HEK293 (cell line): ENCODE measurements around the gene TSKU.

Source experiments
- CTCF ChIA-PET: fragments of 350-600 bp; formaldehyde crosslinking; extraction: SDS; loops from one replicate; lab custom pipeline; 2021; ENCODE audit warnings: antibody characterized with exemption; lab: Yijun Ruan, JAX
- POLR2A ChIA-PET: fragments of 300-600 bp; formaldehyde crosslinking; extraction: SDS; loops from one replicate; lab custom pipeline; 2020; ENCODE audit warnings: antibody characterized with exemption, inconsistent platforms; lab: Yijun Ruan, JAX
- H3K27ac ChIP-seq: fragments of 200-500 bp; sonication (Bioruptor generic); 2 replicates; pipeline ENCODE4 v1.5.1; 2014; ENCODE audit warnings: low read depth, low read length, control low read depth, inconsistent platforms; ENCODE audit errors: extremely low read depth
- H3K36me3 ChIP-seq, 2 experiments: fragments of 200-500 bp in 1 of 2; sonication (Bioruptor generic) in 1 of 2; 1 replicate in 1 of 2; 2 replicates in 1 of 2; pipeline ENCODE4 v1.5.1; 2014 to 2017; ENCODE audit warnings: inconsistent platforms in 2 of 2, low read length in 2 of 2; ENCODE audit not compliant: control insufficient read depth in 2 of 2, insufficient read depth in 1 of 2
- H3K4me1 ChIP-seq: fragments of 200-500 bp; sonication (Bioruptor generic); 2 replicates; pipeline ENCODE4 v1.5.1; 2014; ENCODE audit warnings: mild to moderate bottlenecking, low read length, inconsistent platforms; ENCODE audit not compliant: control insufficient read depth, insufficient read depth
- H3K4me3 ChIP-seq: 2 replicates; pipeline ENCODE4 v1.5.1; 2011; ENCODE audit warnings: low read depth, mild to moderate bottlenecking, control low read depth, low read length, moderate library complexity
- H3K9me3 ChIP-seq: fragments of 200-500 bp; sonication (Bioruptor generic); 2 replicates; pipeline ENCODE4 v1.5.1; 2014; ENCODE audit warnings: low read depth, low read length, inconsistent platforms; ENCODE audit not compliant: control insufficient read depth, insufficient read depth
- EGR2 ChIP-seq: fragments of 450-650 bp; formaldehyde crosslinking; IDR thresholded peaks from 2 replicates; pipeline ENCODE4 v1.5.1; 2016; ENCODE audit warnings: low read depth, missing biosample characterization, missing genetic modification characterization
- GLIS1 ChIP-seq: fragments of 450-650 bp; formaldehyde crosslinking; IDR thresholded peaks from 2 replicates; pipeline ENCODE4 v1.5.1; 2016; ENCODE audit warnings: missing biosample characterization, missing genetic modification characterization
- HOXD13 ChIP-seq: sonication (generic); formaldehyde crosslinking; IDR thresholded peaks from 2 replicates; pipeline ENCODE4 v1.8.0; 2022; ENCODE audit warnings: missing genetic modification reagents, borderline replicate concordance
- SP2 ChIP-seq: fragments of 450-650 bp; formaldehyde crosslinking; IDR thresholded peaks from 2 replicates; pipeline ENCODE4 v1.5.1; 2016; ENCODE audit warnings: missing biosample characterization, missing genetic modification characterization
- WT1 ChIP-seq: fragments of 450-650 bp; formaldehyde crosslinking; IDR thresholded peaks from 2 replicates; pipeline ENCODE4 v1.5.1; 2016; ENCODE audit warnings: missing biosample characterization, missing genetic modification characterization
- ZEB2 ChIP-seq: fragments of 450-650 bp; formaldehyde crosslinking; IDR thresholded peaks from 2 replicates; pipeline ENCODE4 v1.5.1; 2016; ENCODE audit warnings: missing biosample characterization, missing genetic modification characterization
- ZNF140 ChIP-seq: fragments of 450-650 bp; formaldehyde crosslinking; IDR thresholded peaks from 2 replicates; pipeline ENCODE4 v1.5.1; 2016; ENCODE audit warnings: missing biosample characterization, missing genetic modification characterization
- ZNF146 ChIP-seq: fragments of 450-650 bp; formaldehyde crosslinking; IDR thresholded peaks from 2 replicates; pipeline ENCODE4 v1.5.1; 2016; ENCODE audit warnings: missing biosample characterization, missing genetic modification characterization
- ZNF175 ChIP-seq: fragments of 450-650 bp; formaldehyde crosslinking; IDR thresholded peaks from 2 replicates; pipeline ENCODE4 v1.5.1; 2016; ENCODE audit warnings: missing biosample characterization, missing genetic modification characterization
- ZNF239 ChIP-seq: fragments of 450-650 bp; formaldehyde crosslinking; IDR thresholded peaks from 2 replicates; pipeline ENCODE4 v1.5.1; 2016; ENCODE audit warnings: missing biosample characterization, missing genetic modification characterization
- ZNF248 ChIP-seq: fragments of 450-650 bp; formaldehyde crosslinking; IDR thresholded peaks from 2 replicates; pipeline ENCODE4 v1.5.1; 2017; ENCODE audit warnings: missing biosample characterization, missing genetic modification characterization
- ZNF350 ChIP-seq: fragments of 450-650 bp; formaldehyde crosslinking; IDR thresholded peaks from 2 replicates; pipeline ENCODE4 v1.5.0; 2017; ENCODE audit warnings: missing biosample characterization, mild to moderate bottlenecking, missing genetic modification characterization
- ZNF423 ChIP-seq: fragments of 450-650 bp; formaldehyde crosslinking; IDR thresholded peaks from 2 replicates; pipeline ENCODE4 v1.5.1; 2016; ENCODE audit warnings: missing biosample characterization, missing genetic modification characterization
- ZNF654 ChIP-seq: fragments of 450-650 bp; formaldehyde crosslinking; IDR thresholded peaks from 2 replicates; pipeline ENCODE4 v1.5.1; 2016; ENCODE audit warnings: low read depth, missing biosample characterization, missing genetic modification characterization
- ZNF664 ChIP-seq: fragments of 450-650 bp; formaldehyde crosslinking; IDR thresholded peaks from 2 replicates; pipeline ENCODE4 v1.5.1; 2016; ENCODE audit warnings: missing biosample characterization, missing genetic modification characterization
- ZNF707 ChIP-seq: fragments of 450-650 bp; formaldehyde crosslinking; IDR thresholded peaks from 2 replicates; pipeline ENCODE4 v1.5.1; 2016; ENCODE audit warnings: missing biosample characterization, missing genetic modification characterization
- ZNF837 ChIP-seq: fragments of 450-650 bp; formaldehyde crosslinking; IDR thresholded peaks from 2 replicates; pipeline ENCODE4 v1.5.1; 2016; ENCODE audit warnings: missing biosample characterization, missing genetic modification characterization
- TF ChIP-seq, protein P1 (sequence below): fragments of 450-650 bp; formaldehyde crosslinking; IDR thresholded peaks from 2 replicates; pipeline ENCODE4 v1.5.1; 2016; ENCODE audit warnings: missing biosample characterization, missing genetic modification characterization
- TF ChIP-seq, protein P2 (sequence below): fragments of 450-650 bp; formaldehyde crosslinking; IDR thresholded peaks from 2 replicates; pipeline ENCODE4 v1.5.1; 2017; ENCODE audit warnings: missing biosample characterization, missing genetic modification characterization
- TF ChIP-seq, protein P3 (sequence below): fragments of 450-650 bp; formaldehyde crosslinking; IDR thresholded peaks from 2 replicates; pipeline ENCODE4 v1.5.1; 2017; ENCODE audit warnings: missing biosample characterization, missing genetic modification characterization
- TF ChIP-seq, protein P4 (sequence below): fragments of 450-650 bp; formaldehyde crosslinking; IDR thresholded peaks from 2 replicates; pipeline ENCODE4 v1.5.1; 2016; ENCODE audit warnings: missing biosample characterization, missing genetic modification characterization

The TSKU gene

DNA sequence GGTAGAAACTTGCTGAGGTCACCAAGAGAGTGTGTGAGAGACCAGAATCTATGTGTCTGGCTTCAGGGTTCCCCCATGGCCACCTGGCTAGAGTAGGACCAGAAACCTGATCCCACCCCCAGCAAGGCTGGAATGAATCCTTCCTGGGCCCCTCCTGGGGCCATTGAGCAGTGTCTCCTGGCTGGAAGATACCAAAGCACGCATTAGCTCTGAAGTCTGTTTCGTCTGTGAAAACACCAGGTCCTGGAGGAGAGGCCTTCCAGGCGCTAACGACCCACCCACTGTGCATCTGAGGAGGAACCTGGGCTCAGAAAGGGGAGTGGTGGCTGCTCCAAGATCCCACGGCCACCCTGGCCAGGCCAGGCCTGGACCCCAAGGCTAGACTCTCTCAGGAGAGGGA is 15.5 kb upstream of the TSKU start:
- Histone ChIP-seq H3K4me3 (no peak overlapping the region), H3K36me3 (no peaks in the 10 kb centered on the region), H3K9me3 (no peaks in the 10 kb centered on the region), H3K27ac (no peak overlapping the region), H3K4me1 (no peaks in the 10 kb centered on the region)
- TF ChIP-seq ZNF707 (tag by site-specific recombination) (no peak), ZNF654 (no peak), GLIS1 (tag by site-specific recombination) (peak; percentile 82), WT1 (tag by site-specific recombination) (no peak)
- TF ChIP-seq, protein P1, sequence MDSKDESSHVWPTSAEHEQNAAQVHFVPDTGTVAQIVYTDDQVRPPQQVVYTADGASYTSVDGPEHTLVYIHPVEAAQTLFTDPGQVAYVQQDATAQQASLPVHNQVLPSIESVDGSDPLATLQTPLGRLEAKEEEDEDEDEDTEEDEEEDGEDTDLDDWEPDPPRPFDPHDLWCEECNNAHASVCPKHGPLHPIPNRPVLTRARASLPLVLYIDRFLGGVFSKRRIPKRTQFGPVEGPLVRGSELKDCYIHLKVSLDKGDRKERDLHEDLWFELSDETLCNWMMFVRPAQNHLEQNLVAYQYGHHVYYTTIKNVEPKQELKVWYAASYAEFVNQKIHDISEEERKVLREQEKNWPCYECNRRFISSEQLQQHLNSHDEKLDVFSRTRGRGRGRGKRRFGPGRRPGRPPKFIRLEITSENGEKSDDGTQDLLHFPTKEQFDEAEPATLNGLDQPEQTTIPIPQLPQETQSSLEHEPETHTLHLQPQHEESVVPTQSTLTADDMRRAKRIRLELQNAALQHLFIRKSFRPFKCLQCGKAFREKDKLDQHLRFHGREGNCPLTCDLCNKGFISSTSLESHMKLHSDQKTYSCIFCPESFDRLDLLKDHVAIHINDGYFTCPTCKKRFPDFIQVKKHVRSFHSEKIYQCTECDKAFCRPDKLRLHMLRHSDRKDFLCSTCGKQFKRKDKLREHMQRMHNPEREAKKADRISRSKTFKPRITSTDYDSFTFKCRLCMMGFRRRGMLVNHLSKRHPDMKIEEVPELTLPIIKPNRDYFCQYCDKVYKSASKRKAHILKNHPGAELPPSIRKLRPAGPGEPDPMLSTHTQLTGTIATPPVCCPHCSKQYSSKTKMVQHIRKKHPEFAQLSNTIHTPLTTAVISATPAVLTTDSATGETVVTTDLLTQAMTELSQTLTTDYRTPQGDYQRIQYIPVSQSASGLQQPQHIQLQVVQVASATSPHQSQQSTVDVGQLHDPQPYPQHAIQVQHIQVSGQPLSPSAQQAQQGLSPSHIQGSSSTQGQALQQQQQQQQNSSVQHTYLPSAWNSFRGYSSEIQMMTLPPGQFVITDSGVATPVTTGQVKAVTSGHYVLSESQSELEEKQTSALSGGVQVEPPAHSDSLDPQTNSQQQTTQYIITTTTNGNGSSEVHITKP (tag by site-specific recombination) = peak; percentile 69
- ChIA-PET POLR2A (no interaction called here), CTCF (interaction anchor here (1.2 kb wide), 1 partner anchor 14 kb away, joined by 3 read pairs; no protein-coding TSS in a partner anchor)

DNA sequence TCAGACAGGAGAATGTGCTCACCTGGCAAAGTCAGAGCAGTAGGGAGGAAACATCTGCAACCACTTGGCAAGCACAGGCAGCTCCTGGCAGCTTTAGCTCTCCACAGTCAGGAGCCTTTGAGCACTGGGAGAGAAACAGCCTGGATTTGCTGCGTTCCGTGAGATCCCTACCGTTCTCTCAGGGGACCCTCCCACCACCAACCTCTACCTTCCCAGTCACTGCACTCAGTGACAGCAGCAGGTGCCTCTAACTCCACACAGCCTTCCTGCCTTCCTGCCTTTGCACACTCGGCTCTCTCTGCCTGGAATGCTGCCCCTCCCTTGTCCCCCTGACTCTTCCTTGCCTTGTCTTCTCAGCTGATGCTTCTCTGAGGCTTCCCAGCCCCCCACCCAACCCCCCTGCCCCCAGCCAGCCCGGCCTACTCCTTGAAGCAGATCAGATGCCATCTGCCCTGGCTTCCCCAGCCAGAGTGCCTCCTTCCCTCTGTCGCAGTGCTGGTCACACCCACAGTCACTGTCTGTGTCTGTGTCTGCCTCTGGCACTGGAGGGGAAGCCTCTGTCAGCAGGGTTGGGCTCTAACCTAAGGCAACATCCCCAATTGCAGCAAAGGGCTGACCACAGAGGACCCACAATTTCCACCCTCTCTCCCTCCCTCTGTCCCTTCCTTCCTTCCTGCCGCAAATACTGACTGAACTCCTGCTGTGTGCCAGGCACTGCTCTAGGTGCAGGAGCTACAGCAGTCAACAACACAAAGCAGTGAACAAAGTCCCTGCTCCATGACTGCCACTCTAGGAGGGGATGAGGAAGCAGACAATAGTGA is 14.9 kb upstream of the TSKU start:
- Histone ChIP-seq H3K4me3 (no peak overlapping the region), H3K9me3 (no peaks in the 10 kb centered on the region), H3K27ac (no peak overlapping the region), H3K36me3 (no peaks in the 10 kb centered on the region), H3K4me1 (no peaks in the 10 kb centered on the region)
- POLR2A ChIA-PET = interaction anchor here (1.3 kb wide), 1 partner anchor 16 kb away, joined by 3 read pairs; no protein-coding TSS in a partner anchor
- CTCF ChIA-PET = interaction anchor here (1.2 kb wide), 1 partner anchor 13 kb away, joined by 3 read pairs; no protein-coding TSS in a partner anchor
- no peak for TF ChIP-seq HOXD13
- TF ChIP-seq ZNF146 = no peak
- TF ChIP-seq, protein P2, sequence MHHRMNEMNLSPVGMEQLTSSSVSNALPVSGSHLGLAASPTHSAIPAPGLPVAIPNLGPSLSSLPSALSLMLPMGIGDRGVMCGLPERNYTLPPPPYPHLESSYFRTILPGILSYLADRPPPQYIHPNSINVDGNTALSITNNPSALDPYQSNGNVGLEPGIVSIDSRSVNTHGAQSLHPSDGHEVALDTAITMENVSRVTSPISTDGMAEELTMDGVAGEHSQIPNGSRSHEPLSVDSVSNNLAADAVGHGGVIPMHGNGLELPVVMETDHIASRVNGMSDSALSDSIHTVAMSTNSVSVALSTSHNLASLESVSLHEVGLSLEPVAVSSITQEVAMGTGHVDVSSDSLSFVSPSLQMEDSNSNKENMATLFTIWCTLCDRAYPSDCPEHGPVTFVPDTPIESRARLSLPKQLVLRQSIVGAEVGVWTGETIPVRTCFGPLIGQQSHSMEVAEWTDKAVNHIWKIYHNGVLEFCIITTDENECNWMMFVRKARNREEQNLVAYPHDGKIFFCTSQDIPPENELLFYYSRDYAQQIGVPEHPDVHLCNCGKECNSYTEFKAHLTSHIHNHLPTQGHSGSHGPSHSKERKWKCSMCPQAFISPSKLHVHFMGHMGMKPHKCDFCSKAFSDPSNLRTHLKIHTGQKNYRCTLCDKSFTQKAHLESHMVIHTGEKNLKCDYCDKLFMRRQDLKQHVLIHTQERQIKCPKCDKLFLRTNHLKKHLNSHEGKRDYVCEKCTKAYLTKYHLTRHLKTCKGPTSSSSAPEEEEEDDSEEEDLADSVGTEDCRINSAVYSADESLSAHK = no peak
- no peak for TF ChIP-seq ZNF837 (tag by site-specific recombination)
- TF ChIP-seq, protein P3, sequence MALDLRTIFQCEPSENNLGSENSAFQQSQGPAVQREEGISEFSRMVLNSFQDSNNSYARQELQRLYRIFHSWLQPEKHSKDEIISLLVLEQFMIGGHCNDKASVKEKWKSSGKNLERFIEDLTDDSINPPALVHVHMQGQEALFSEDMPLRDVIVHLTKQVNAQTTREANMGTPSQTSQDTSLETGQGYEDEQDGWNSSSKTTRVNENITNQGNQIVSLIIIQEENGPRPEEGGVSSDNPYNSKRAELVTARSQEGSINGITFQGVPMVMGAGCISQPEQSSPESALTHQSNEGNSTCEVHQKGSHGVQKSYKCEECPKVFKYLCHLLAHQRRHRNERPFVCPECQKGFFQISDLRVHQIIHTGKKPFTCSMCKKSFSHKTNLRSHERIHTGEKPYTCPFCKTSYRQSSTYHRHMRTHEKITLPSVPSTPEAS (tag by site-specific recombination) = no peak
- TF ChIP-seq ZNF248 (tag by site-specific recombination) = no peak

DNA sequence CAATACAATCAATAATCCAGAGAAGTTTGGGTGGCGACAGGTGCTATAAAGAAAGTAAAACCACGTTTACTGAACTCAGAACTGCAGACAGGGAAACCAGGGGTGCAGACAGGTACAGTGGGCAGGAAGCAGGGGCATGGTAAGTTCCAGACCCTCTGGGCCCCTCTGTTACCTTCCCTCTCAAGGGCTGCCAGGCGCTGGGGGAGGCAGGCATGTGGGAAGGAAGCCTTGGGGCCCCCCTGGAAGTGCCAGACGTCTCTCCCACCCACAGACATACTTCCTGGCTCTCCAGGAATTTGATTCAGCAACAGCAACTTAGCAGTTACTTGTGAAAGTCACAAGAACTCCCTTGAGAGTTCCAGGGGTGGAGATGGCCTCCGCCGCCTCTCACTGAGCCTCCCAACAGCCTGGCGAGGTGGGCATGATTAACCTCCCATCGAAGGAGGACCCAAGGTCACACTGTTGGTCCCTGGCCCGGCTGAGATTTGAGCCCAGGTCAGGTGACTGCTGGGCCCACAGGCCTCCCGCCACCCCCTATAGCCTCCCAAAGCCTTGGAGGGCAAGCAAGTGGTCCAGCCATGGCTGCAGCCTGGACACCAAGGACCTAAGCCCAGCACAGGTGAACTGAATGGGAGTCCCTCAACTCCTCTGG is 14.1 kb upstream of the TSKU start:
- no peaks in the 10 kb centered on the region for H3K9me3 ChIP-seq
- no peaks in the 10 kb centered on the region for H3K4me1 ChIP-seq
- POLR2A ChIA-PET = interaction anchor here (1.3 kb wide), 1 partner anchor 16 kb away, joined by 3 read pairs; no protein-coding TSS in a partner anchor
- no peaks in the 10 kb centered on the region for H3K36me3 ChIP-seq
- no peak overlapping the region for H3K27ac ChIP-seq
- CTCF ChIA-PET = no interaction called here
- H3K4me3 ChIP-seq = no peak overlapping the region
- TF ChIP-seq EGR2 (tag by site-specific recombination) (peak; percentile 63), ZNF239 (tag by site-specific recombination) (no peak), ZNF140 (tag by site-specific recombination) (no peak), ZNF423 (tag by site-specific recombination) (no peak), ZEB2 (no peak), ZNF350 (tag by site-specific recombination) (no peak), ZNF175 (tag by site-specific recombination) (no peak), SP2 (tag by site-specific recombination) (no peak), ZNF664 (tag by site-specific recombination) (no peak)
- TF ChIP-seq, protein P4, sequence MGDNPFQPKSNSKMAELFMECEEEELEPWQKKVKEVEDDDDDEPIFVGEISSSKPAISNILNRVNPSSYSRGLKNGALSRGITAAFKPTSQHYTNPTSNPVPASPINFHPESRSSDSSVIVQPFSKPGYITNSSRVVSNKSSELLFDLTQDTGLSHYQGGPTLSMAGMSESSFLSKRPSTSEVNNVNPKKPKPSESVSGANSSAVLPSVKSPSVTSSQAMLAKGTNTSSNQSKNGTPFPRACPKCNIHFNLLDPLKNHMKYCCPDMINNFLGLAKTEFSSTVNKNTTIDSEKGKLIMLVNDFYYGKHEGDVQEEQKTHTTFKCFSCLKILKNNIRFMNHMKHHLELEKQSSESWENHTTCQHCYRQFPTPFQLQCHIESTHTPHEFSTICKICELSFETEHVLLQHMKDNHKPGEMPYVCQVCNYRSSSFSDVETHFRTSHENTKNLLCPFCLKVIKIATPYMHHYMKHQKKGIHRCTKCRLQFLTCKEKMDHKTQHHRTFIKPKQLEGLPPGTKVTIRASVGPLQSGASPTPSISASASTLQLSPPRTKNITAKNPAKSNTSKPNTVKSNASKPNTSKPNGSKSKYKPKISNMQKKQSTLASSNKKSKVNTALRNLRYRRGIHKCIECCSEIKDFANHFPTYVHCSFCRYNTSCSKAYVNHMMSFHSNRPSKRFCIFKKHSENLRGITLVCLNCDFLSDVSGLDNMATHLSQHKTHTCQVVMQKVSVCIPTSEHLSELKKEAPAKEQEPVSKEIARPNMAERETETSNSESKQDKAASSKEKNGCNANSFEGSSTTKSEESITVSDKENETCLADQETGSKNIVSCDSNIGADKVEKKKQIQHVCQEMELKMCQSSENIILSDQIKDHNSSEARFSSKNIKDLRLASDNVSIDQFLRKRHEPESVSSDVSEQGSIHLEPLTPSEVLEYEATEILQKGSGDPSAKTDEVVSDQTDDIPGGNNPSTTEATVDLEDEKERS (tag by site-specific recombination) = no peak
